ENCODE measurements around the gene CFAP410. TPM values are rescaled to one million over a fixed set of nuclear protein-coding genes. Genes with fewer than 3 reads are reported as not detected.

Gene CFAP410
- total and polyA plus RNA-seq, 10 donors = 26.2 to 79.8 (median 33.0) TPM

- peaks cover 4 to 53% (median 30%) of the 10 kb centered on the region in 6 donors for H3K4me1 ChIP-seq
- no peak for TF ChIP-seq POLR2A (IDR thresholded peaks at IDR 0.05)
- H3K36me3 ChIP-seq = peaks cover 0 to 86% (median 34%) of the 10 kb centered on the region in 6 donors
- no peak for DNase-seq
- no peak overlapping the region for H3K4me3 ChIP-seq
- no peaks in the 10 kb centered on the region for H3K27me3 ChIP-seq (replicated peaks in 1 of 7)
- intact Hi-C loops (cut with DNase I; ENCODE audit: low total_unique reads) = no loop called here
- WGBS, 5 donors = 81 to 97% (median 87%) methylated on average over 3 to 5 of the region's 5 CpGs
- peaks cover 0 to 22% (median 17%) of the 10 kb centered on the region in 8 donors for H3K9me3 ChIP-seq
- H3K27ac ChIP-seq = peak overlapping the region in 3 of 8 donors; percentile 7 to 41 (median 36)
Observed at GRCh38 chr21:44379515-44379848, 40.3 kb upstream of the CFAP410 start.

GRCh38 chr21:44378646-44379514, 39.7 kb upstream of the CFAP410 start:
- WGBS, 5 donors = 89 to 97% (median 95%) methylated on average over 26 to 34 of the region's 34 CpGs
- Histone ChIP-seq H3K4me3 (no peak overlapping the region), H3K36me3 (peaks cover 0 to 80% (median 32%) of the 10 kb centered on the region in 6 donors), H3K4me1 (peaks cover 4 to 59% (median 34%) of the 10 kb centered on the region in 6 donors), H3K27ac (no peak overlapping the region), H3K9me3 (peaks cover 0 to 16% (median 11%) of the 10 kb centered on the region in 8 donors), H3K27me3 (replicated peaks in 1 of 7) (no peaks in the 10 kb centered on the region)
- no peak for DNase-seq
- intact Hi-C loops (cut with DNase I; ENCODE audit: low total_unique reads) = no loop called here
- no peak for TF ChIP-seq POLR2AphosphoS5 (IDR thresholded peaks at IDR 0.05)
- no peak for TF ChIP-seq CTCF (IDR thresholded peaks at IDR 0.05 in 8 of 11, conservative IDR thresholded peaks at IDR 0.05 in 3 of 11)
- no peak for TF ChIP-seq POLR2A (IDR thresholded peaks at IDR 0.05)

- TF ChIP-seq CTCF (IDR thresholded peaks at IDR 0.05 in 8 of 11, conservative IDR thresholded peaks at IDR 0.05 in 3 of 11) = no peak
- TF ChIP-seq POLR2AphosphoS5 (IDR thresholded peaks at IDR 0.05) = no peak
- no peak for TF ChIP-seq POLR2A (IDR thresholded peaks at IDR 0.05)
- intact Hi-C loops (cut with DNase I; ENCODE audit: low total_unique reads) = no loop called here
- peaks cover 0 to 72% (median 26%) of the 10 kb centered on the region in 6 donors for H3K36me3 ChIP-seq
- H3K4me3 ChIP-seq = no peak overlapping the region
- H3K27ac ChIP-seq = no peak overlapping the region
- DNase-seq = no peak
- peaks cover 4 to 67% (median 35%) of the 10 kb centered on the region in 6 donors for H3K4me1 ChIP-seq
- 74 to 89% (median 81%) methylated on average over 18 to 22 of the region's 22 CpGs for WGBS, 5 donors
- no peaks in the 10 kb centered on the region for H3K27me3 ChIP-seq (replicated peaks in 1 of 7)
- peaks cover 0 to 8% (median 3%) of the 10 kb centered on the region in 8 donors for H3K9me3 ChIP-seq
Observed at GRCh38 chr21:44377922-44378645, 38.9 kb upstream of the CFAP410 start.

- no peak for DNase-seq
- Histone ChIP-seq H3K4me1 (peaks cover 4 to 69% (median 35%) of the 10 kb centered on the region in 6 donors), H3K27ac (no peak overlapping the region), H3K36me3 (peaks cover 0 to 67% (median 19%) of the 10 kb centered on the region in 6 donors), H3K4me3 (no peak overlapping the region), H3K27me3 (replicated peaks in 1 of 7) (no peaks in the 10 kb centered on the region), H3K9me3 (peaks cover 0 to 1% (median 0%) of the 10 kb centered on the region in 8 donors)
- 67 to 82% (median 78%) methylated on average over 24 of the region's 24 CpGs for WGBS, 5 donors
- intact Hi-C loops (cut with DNase I; ENCODE audit: low total_unique reads) = no loop called here
- no peak for TF ChIP-seq POLR2A (IDR thresholded peaks at IDR 0.05)
- no peak for TF ChIP-seq POLR2AphosphoS5 (IDR thresholded peaks at IDR 0.05)
- no peak for TF ChIP-seq CTCF (IDR thresholded peaks at IDR 0.05 in 8 of 11, conservative IDR thresholded peaks at IDR 0.05 in 3 of 11)
Observed at GRCh38 chr21:44377201-44377921, 38.2 kb upstream of the CFAP410 start.

Data from spleen (tissue), 11 donors.